Activated naive CD8-positive, alpha-beta T cell (primary cell): ENCODE results near the gene FAM117B.
A peak's percentile ranks its signal among the peaks of the same experiment; 100 is the strongest.
"Not testable (repeated sequence)": the region's sequence is repeated elsewhere in the genome, so short reads cannot be mapped to it uniquely, and the experiment has no call there.

Experiments
- H3K27ac Mint-ChIP-seq: one replicate; pipeline ENCODE4 v1.8.0; 2021; ENCODE audit warnings: mixed read lengths
- H3K27me3 Mint-ChIP-seq: one replicate; pipeline ENCODE4 v1.8.0; 2021; ENCODE audit warnings: mixed read lengths
- H3K36me3 Mint-ChIP-seq: one replicate; pipeline ENCODE4 v1.8.0; 2021; ENCODE audit warnings: mixed read lengths
- H3K4me1 Mint-ChIP-seq: one replicate; pipeline ENCODE4 v1.8.0; 2021; ENCODE audit warnings: low read depth, mixed read lengths
- H3K4me3 Mint-ChIP-seq: one replicate; pipeline ENCODE4 v1.8.0; 2021; ENCODE audit warnings: mild to moderate bottlenecking, mixed read lengths
- H3K9me3 Mint-ChIP-seq: one replicate; pipeline ENCODE4 v1.8.0; 2021; ENCODE audit warnings: low read depth, mixed read lengths

Gene FAM117B

DNA sequence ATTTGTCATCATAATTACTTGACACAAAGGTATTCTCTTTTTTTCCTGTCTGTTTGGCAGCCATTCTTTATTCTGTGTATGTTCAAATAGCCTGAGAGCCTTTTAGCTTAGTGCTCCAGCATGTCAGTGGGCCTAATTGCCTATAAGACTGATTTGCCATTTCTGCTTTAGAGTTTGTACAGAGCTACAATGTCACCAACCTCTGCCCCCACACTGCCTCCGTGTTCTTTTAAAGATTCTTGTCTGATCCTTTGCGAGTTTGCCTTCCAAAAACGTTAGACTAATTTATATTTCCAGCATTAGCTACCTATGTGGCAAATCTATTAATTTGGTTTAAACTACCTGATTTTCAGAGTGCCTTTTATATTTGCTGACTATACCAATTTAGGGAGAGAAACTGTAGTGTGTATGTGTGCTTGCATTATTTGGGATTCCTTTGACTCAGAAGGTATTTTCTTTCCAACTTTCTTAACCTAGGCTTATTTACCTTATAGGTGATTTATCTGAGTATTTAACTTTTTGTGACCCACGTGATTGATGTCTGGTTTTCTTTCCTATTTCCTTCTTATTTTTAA lies 70.8 kb downstream of the FAM117B start:
- H3K36me3 Mint-ChIP-seq, result peaks cover 20% of the 10 kb centered on the region
- no peaks in the 10 kb centered on the region for H3K27me3 Mint-ChIP-seq
- H3K4me1 Mint-ChIP-seq, result peaks cover 69% of the 10 kb centered on the region
- H3K4me3 Mint-ChIP-seq, result peak overlapping the region; percentile 52
- H3K27ac Mint-ChIP-seq, result peak overlapping the region; percentile 95
- no peaks in the 10 kb centered on the region for H3K9me3 Mint-ChIP-seq

DNA sequence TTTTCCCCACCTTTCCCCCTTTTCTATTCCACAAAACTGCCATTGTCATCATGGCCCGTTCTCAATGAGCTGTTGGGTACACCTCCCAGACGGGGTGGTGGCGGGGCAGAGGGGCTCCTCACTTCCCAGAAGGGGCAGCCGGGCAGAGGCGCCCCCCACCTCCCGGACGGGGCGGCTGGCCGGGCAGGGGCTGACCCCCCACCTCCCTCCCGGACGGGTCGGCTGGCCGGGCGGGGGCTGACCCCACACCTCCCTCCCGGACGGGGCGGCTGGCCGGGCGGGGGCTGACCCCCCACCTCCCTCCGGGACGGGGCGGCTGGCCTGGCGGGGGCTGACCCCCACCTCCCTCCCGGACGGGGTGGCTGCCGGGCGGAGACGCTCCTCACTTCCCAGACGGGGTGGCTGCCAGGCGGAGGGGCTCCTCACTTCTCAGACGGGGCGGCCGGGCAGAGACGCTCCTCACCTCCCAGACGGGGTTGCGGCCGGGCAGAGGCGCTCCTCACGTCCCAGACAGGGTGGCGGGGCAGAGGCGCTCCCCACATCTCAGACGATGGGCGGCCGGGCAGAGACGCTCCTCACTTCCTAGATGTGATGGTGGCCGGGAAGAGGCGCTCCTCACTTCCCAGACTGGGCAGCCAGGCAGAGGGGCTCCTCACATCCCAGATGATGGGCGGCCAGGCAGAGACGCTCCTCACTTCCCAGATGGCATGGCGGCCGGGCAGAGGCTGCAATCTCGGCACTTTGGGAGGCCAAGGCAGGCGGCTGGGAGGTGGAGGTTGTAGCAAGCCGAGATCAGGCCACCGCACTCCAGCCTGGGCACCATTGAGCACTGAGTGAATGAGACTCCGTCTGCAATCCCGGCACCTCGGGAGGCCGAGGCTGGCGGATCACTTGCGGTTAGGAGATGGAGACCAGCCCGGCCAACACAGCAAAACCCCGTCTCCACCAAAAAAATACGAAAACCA lies 80.5 kb downstream of the FAM117B start:
- peaks cover 57% of the 10 kb centered on the region for H3K4me1 Mint-ChIP-seq
- peaks cover 23% of the 10 kb centered on the region for H3K36me3 Mint-ChIP-seq
- H3K9me3 Mint-ChIP-seq, result peaks cover 26% of the 10 kb centered on the region
- not testable (repeated sequence) for H3K27ac Mint-ChIP-seq, H3K4me3 Mint-ChIP-seq, H3K27me3 Mint-ChIP-seq

DNA sequence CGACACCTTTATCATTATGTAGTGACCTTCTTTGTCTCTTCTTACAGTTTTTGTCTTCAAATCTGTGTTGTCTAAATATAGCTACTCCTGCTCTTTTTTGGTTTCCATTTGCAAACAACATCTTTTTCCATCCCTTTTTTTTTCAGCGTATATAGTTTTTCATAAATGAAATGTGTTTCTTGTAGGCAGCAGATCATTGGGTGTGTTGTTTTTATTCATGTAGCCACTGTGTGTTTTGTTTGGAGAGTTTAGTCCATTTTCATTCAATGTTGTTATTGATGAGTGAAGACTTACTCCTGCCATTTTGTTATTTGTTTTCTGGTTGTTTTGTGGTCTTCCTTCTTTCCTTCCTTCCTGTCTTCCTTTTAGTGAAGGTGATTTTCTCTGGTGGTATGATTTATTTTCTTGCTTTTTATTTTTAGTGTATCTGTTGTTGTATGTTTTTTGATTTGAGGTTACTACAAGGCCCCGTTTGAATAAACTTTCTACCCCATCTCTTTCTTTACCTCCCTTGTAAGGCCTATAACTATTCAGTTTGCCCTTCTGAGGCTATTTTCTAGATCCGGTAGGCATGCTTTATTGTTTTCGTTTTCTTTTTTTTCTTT lies 81.4 kb downstream of the FAM117B start:
- Mint-ChIP-seq H3K4me3 (no peak overlapping the region), H3K36me3 (peaks cover 23% of the 10 kb centered on the region), H3K27me3 (no peaks in the 10 kb centered on the region), H3K9me3 (peaks cover 26% of the 10 kb centered on the region), H3K4me1 (peaks cover 57% of the 10 kb centered on the region), H3K27ac (peak overlapping the region; percentile 71)

DNA sequence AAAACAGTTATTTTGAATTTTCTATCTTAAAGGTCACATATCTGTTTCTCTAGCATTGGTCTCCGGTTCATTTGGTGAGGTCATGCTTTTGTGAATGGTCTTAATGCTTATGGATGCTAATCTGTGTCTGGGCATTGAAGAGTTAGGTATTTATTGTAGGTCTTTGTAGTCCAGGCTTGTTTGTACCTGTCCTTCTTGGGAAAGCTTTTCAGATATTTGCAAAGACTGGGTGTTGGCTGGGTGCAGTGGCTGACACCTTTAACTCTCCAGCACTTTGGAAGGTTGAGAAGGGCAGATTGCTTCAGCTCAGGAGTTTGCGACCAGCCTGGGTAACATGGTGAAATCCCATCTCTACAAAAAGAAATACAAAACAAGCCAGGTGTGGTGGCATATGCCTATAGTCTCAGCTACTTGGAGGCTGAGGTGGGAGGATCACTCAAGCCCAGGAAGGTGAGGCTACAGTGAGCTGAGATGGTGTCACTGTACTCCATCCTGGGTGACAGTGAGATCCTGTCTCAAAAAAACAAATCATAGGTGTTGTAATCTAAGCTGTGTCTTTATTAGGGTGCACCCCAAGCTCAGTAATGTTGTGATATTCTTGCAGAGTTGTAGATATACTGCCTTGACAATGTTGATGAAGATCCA lies 82.3 kb downstream of the FAM117B start:
- Mint-ChIP-seq H3K4me3 (no peak overlapping the region), H3K9me3 (peaks cover 21% of the 10 kb centered on the region), H3K27me3 (no peaks in the 10 kb centered on the region), H3K36me3 (peaks cover 20% of the 10 kb centered on the region), H3K4me1 (peaks cover 55% of the 10 kb centered on the region), H3K27ac (peak overlapping the region; percentile 84)

DNA sequence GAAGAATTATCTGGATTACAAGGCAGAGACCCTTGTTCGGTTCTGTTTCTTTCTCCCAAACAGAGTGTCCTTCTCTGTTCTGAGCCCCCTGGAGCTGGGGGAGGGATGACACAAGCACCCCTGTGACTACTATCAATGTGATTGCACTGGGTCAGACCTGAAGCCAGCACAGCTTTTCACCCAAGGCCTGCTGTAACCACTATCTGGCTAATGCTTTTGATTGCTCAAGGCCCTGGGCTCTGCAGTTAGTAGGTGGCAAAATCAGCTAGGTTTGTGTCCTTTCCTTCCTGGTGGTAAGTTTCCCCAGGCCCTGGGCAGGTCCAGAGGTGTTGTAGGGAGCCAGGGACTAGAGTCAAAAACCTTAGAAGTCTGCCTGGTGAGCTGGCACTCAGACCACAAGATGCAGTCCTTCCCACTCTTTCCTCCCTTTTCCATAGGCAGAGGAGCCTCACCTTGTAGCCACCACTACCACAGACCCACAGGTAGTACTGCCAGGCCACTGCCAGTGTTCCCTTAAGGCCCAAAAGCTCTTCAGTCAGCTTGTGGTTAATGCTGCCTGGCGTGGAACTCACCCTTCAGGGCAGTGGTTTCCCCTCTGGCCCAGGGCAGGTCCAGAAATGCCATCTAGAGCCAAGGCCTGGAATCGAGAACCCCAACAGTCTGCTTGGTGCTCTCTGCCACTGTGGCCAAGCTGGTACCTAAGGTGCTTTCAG lies 83.0 kb downstream of the FAM117B start:
- H3K27me3 Mint-ChIP-seq, result no peaks in the 10 kb centered on the region
- H3K9me3 Mint-ChIP-seq, result peaks cover 14% of the 10 kb centered on the region
- no peak overlapping the region for H3K4me3 Mint-ChIP-seq
- H3K4me1 Mint-ChIP-seq, result peaks cover 54% of the 10 kb centered on the region
- peaks cover 16% of the 10 kb centered on the region for H3K36me3 Mint-ChIP-seq
- H3K27ac Mint-ChIP-seq, result peak overlapping the region; percentile 84

DNA sequence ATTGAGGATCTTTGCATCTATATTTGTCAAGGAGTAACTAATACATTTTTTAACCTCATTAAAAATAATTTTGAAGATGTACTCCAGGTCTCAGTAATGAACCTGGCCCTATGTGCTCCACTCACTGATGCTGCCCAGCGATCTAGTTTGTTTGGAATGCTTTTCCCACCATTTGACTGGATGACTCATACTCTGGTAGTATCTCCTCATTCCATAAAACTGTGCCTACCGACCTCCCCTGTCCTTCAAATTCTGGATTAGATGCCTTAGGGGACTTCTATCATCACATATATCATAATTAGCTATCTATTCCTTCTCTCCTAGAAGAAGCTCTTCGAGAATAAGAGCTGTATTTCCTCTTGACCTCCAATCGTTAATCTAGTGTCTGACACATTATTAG lies 83.8 kb downstream of the FAM117B start:
- peaks cover 63% of the 10 kb centered on the region for H3K4me1 Mint-ChIP-seq
- H3K36me3 Mint-ChIP-seq, result peaks cover 12% of the 10 kb centered on the region
- no peaks in the 10 kb centered on the region for H3K27me3 Mint-ChIP-seq
- peaks cover 11% of the 10 kb centered on the region for H3K9me3 Mint-ChIP-seq
- peak overlapping the region; percentile 11 for H3K4me3 Mint-ChIP-seq
- H3K27ac Mint-ChIP-seq, result peak overlapping the region; percentile 84

DNA sequence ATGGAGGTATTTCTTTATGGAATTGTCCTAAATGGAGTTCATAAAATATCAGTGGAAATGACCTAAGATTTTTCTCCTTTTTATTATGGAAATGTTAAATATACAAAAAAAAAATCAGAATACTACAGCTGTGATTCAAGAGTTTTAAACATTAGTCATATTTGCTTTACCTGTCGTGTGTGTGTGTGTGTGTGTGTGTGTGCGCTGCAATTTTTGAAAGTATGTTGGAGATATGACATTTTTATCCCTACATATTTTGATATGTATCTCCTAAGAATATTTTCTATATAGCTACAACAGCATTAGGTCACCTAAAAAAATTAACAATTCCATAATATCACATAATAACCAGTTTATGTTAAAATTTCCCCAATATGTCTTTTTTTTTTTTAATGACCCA lies 85.5 kb downstream of the FAM117B start:
- Mint-ChIP-seq H3K27me3 (no peaks in the 10 kb centered on the region), H3K9me3 (peaks cover 11% of the 10 kb centered on the region), H3K36me3 (peaks cover 14% of the 10 kb centered on the region), H3K27ac (peak overlapping the region; percentile 22), H3K4me3 (no peak overlapping the region), H3K4me1 (peaks cover 64% of the 10 kb centered on the region)

DNA sequence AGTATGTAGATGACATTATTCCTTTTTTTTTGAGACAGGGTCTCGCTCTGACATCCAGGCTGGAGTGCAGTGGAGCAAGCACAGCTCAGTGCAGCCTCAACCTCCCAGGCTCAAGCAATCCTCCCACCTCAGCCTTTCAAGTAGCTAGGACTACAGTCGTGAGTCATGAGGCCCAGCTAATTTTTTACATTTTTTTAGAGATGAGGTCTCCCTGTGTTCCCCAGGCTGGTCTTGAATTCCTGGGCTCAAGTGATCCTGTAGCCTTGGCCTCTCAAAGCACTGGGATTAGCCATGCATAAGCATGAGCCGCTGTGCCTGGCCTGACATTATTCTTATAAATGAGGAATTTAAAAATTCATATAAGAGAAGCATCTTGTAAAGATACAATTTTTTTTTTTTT lies 86.9 kb downstream of the FAM117B start:
- no peak overlapping the region for H3K27ac Mint-ChIP-seq

DNA sequence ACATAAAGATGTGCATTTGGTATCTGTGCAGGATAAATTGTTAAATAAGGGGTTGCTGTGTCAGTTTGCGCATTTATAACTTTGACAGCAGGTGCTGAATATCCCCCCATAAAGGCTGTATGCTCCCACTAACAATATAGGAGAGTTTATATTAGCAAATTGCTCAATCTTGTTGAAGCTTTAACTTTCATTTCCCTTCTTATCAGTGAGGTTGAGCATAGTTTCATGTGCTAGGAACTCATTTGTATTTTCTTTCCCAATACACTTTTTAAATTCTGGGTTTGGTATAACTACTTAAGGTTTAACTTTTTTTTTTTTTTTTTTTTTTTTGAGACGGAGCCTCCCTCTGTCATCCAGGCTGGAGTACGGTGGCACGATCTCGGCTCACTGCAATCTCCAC lies 89.0 kb downstream of the FAM117B start:
- H3K9me3 Mint-ChIP-seq, result no peaks in the 10 kb centered on the region
- H3K27ac Mint-ChIP-seq, result no peak overlapping the region
- H3K4me1 Mint-ChIP-seq, result peaks cover 55% of the 10 kb centered on the region
- no peaks in the 10 kb centered on the region for H3K27me3 Mint-ChIP-seq
- no peak overlapping the region for H3K4me3 Mint-ChIP-seq
- H3K36me3 Mint-ChIP-seq, result peaks cover 14% of the 10 kb centered on the region

More for the DNA sequence above, 86.9 kb downstream of the FAM117B start:
- Mint-ChIP-seq H3K4me3 (no peak overlapping the region), H3K4me1 (peaks cover 61% of the 10 kb centered on the region), H3K9me3 (peaks cover 3% of the 10 kb centered on the region), H3K27me3 (no peaks in the 10 kb centered on the region), H3K36me3 (peaks cover 11% of the 10 kb centered on the region)

DNA sequence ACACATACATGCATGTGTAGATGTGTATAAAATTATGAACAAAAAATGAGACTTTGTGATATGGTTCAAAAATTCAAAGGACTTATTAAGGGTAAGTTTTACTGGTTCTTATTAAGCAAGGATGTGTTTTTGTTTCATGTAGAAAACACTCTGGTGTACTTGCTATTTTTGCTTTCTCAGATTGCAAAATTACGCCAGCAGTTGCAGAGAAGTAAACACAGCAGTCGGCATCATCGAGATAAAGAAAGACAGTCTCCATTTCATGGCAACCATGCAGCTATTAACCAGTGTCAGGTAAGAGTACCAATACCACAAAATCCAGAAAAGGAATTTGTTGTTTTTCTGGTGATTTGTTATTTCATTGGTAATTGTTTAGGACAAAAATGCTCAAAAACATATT lies 91.3 kb downstream of the FAM117B start:
- H3K4me1 Mint-ChIP-seq, result peaks cover 35% of the 10 kb centered on the region
- peaks cover 27% of the 10 kb centered on the region for H3K36me3 Mint-ChIP-seq
- no peak overlapping the region for H3K27ac Mint-ChIP-seq
- no peaks in the 10 kb centered on the region for H3K27me3 Mint-ChIP-seq
- H3K4me3 Mint-ChIP-seq, result no peak overlapping the region
- H3K9me3 Mint-ChIP-seq, result no peaks in the 10 kb centered on the region

DNA sequence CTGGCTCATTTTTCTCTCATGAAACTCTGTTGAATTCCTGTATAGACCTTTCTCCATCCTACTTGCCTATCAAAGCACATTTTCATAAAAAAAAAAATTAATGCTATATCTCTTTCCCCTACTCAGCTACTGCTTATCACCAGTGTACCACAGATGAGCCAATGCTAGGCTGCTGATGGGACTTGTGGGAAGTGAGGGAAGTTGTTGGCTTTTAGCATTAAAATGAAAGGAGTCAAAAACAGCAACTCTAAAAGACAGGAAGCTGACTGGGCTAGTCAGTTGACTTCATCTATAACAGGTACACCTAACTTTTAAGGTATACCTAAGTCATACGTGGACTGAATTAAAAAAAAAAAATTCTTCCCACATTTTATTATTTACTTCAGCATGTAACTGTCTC lies 102.1 kb downstream of the FAM117B start:
- no peaks in the 10 kb centered on the region for H3K9me3 Mint-ChIP-seq

DNA sequence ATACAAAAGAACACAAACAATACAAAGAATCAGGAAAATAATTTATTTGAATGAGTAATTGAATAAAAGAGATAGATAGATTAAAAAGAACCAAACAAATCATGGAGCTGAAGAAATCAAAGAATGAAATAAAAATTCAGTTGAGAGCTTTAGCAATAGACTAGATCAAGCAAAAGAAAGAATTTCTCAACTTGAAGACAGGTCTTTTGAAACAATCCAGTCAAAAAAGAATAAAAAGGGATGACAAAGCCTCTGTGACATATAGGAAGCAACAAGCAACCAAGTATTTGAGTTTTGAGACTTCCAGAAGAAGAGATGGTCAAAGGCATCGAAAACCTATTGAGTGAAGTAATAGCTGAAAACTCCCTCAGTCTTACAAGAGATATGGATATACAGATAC lies 108.8 kb downstream of the FAM117B start:
- Mint-ChIP-seq H3K9me3 (peaks cover 34% of the 10 kb centered on the region), H3K27me3 (no peaks in the 10 kb centered on the region), H3K4me1 (peaks cover 34% of the 10 kb centered on the region), H3K27ac (no peak overlapping the region), H3K36me3 (peaks cover 48% of the 10 kb centered on the region), H3K4me3 (no peak overlapping the region)

More for the DNA sequence above, 102.1 kb downstream of the FAM117B start:
- peaks cover 21% of the 10 kb centered on the region for H3K36me3 Mint-ChIP-seq
- H3K4me1 Mint-ChIP-seq, result peaks cover 24% of the 10 kb centered on the region
- no peak overlapping the region for H3K27ac Mint-ChIP-seq
- H3K4me3 Mint-ChIP-seq, result no peak overlapping the region
- H3K27me3 Mint-ChIP-seq, result no peaks in the 10 kb centered on the region

DNA sequence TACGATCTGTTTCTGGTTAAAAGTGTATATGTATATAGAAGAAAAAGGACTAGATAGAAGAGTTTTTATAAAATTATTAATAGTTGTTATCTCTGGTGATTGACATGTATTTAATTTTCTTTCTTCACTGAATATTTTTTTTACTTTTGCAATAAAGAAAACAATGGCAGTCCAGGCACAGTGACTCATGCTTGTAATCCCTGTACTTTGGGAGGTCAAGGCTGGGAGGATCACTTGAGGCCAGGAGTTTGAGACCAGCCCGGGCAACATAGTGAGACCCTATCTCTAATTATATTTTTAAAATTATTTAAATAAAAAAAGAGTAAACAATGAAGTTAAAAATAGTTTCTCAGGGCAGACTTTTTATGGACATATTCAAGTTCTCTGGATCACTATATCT lies 114.7 kb downstream of the FAM117B start:
- Mint-ChIP-seq H3K36me3 (peaks cover 33% of the 10 kb centered on the region), H3K27ac (peak overlapping the region; percentile 95), H3K4me1 (peaks cover 77% of the 10 kb centered on the region), H3K9me3 (peaks cover 20% of the 10 kb centered on the region), H3K4me3 (no peak overlapping the region), H3K27me3 (no peaks in the 10 kb centered on the region)

DNA sequence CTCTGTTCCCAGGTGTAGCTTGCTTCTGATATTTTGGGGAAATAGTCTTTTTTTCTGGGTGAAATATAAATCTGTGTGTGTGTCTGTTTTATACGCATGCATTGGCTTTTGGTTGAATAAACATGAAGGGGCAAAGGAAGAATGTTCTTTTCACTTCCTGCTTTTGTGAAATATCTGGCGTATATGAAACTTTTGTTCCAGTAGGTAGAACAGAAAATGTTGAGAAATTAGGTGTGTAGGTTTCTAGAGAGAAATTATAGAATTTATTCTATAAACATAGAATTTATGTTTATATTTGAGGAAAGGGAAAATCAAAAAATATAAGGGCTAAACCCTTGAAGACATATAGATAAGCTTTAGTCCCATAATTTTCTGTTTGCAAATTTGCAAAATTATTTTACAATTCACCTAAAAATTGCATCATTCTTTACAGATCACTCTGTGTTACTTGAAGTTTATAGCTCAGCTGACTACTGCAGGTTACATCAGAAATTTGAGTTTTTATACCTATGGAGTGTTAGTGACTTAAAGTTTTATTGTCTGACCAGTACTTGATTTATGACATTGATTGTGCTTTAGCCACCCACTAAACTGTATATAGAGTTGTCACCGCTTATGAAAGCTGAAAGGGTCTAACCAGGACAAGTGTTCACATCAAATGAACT lies 116.1 kb downstream of the FAM117B start:
- H3K27ac Mint-ChIP-seq, result peak overlapping the region; percentile 95
- peak overlapping the region; percentile 59 for H3K4me3 Mint-ChIP-seq
- peaks cover 33% of the 10 kb centered on the region for H3K36me3 Mint-ChIP-seq
- peaks cover 79% of the 10 kb centered on the region for H3K4me1 Mint-ChIP-seq
- no peaks in the 10 kb centered on the region for H3K27me3 Mint-ChIP-seq
- H3K9me3 Mint-ChIP-seq, result peaks cover 12% of the 10 kb centered on the region
